HG02623 (cell line): ENCODE results near the gene PTPN11.
"Not testable (repeated sequence)": the region's sequence is repeated elsewhere in the genome, so short reads cannot be mapped to it uniquely, and the experiment has no call there.

Experiments used
- ATAC-seq: cut with Tn5 transposase; IDR thresholded peaks from one replicate; pipeline ENCODE4 v1.9.1; 2021; ENCODE audit warnings: moderate library complexity; ENCODE audit not compliant: unreplicated experiment

Gene PTPN11

GRCh38 chr12:112513471-112513870 lies 94.7 kb downstream of the PTPN11 start:
- ATAC-seq = no peak

DNA sequence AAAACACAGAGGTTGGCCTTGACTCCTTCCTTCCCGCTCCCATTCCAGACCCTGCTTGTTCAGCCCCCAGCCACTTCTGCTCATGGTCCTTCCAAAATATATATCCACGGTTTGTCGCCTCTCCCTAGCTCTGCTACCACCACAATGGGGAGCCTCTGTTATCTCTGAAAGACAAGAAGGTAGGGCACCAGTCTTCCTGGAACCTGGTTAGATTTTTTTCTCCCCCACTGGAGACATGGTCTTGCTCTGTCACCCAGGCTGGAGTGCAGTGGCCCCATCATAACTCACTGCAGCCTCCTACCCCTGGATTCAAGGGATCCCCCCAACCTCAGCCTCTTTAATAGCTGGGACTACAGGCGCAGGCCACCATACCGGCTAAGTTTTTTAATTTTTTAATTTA lies 95.7 kb downstream of the PTPN11 start:
- ATAC-seq = no peak

DNA sequence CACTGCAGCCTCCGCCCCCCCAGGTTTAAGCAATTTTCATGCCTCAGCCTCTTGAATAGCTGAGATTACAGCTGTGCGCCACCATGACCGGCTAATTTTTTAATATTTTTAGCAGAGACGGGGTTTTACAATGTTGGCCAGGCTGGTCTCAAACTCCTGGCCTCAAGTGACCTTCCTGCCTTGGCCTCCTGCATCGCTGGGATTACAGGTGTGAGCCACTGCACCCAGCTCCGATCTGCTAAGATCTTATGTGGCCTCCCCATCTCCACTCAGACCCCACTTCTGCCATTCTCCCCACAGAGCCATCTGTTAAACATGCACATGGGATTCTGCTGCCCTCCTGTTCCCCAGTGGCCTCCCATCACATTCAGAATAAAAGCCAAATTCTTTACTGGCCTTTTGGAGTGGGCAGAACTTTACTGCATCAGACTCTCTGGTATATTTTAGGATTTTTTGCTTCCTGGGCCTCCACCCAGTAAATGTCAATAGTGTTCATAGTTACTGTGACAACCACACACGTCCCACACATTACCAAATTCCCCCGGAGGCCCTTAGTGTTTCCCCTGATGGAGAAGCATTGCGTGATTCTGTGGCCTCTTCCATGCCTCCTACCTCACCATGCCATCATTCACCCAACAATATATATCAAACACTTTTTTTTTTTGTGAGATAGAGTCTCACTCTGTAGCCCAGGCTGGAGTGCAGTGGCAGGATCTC lies 96.3 kb downstream of the PTPN11 start:
- no peak for ATAC-seq

DNA sequence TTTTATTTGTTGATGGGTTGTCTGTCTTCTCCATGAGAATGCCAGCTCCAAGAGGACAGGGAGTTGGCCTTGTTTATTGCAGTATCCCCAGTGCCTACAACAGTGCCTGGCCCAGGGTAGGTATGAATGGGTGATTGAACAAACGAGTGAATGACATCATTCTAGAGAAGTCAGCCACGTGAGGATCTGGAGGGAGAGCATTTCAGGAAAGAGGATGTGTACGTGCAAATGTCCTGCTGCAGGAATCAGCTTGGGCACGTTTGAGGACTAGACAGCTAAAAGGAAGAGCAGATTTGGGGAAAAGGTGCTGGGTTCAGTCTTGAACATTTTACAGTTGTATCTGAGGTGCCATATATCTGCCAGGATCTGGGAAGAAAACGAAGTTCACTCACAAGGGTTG lies 97.1 kb downstream of the PTPN11 start:
- ATAC-seq = no peak

DNA sequence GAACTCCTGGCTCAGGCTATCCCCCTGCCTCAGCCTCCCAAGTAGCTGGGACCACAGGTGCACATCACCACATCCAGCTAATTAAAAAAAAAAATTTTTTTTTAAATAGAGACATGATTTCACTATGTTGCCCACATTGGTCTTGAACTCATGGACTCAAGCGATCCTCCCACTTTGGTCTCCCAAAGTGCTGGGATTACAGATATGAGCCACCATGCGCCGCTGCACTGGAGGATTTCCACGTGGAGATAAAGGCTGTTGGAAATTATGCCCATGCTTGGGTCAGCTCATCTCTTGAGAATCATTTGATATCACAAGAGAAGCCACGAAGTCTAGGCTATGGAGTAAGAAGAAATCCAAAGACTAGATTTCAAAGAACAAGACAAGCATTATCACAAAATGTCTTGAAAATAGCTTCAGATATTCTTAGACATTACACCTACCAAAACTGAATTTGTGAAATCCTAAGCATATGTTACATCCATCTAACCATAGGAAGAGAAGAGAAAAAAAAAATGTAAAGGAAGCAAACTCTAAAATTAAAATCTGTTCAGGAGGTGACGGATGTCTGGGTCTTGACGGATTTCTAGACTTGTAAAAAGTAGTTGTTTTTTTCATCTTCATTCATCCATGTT lies 99.1 kb downstream of the PTPN11 start:
- ATAC-seq = no peak

DNA sequence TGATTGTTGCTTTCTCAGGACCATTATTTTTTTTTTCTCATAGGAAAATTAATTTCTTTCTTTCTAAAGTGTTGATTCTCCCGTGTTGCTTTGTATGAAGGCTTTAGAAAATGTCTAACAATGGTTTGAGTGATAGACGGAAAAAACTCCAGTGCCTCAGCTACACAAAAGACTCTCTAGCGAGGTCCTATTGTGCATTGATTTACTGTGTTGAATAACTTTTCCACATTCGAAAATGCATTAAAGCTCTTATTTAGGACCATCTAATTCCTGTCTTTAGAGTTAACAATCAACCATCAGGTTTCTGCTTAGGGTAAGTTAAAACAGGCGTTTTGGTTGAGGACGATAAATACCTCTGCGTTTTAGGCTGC lies 99.6 kb downstream of the PTPN11 start:
- ATAC-seq = no peak

- not testable (repeated sequence) for ATAC-seq
Observed at GRCh38 chr12:112519841-112520340, 101.1 kb downstream of the PTPN11 start.

- ATAC-seq = no peak
Observed at GRCh38 chr12:112523856-112524255, 105.1 kb downstream of the PTPN11 start.

DNA sequence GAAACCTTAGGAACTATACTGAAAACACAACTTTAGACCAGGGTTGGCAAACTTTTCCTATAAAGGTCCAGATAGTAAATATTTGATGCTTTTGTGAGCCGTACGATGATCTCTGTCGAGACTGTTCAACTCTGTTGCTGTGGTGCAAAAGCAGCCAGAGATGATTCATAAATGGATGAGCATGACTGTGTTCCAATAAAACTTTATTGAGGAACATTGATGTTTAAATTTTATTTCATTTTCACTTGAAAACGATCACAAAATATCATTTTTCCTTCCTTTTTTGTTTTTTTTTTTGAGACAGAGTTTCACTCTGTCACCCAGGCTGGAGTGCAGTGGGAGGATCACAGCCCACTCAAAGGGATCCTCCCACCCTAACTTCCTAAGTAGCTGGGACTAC lies 105.5 kb downstream of the PTPN11 start:
- ATAC-seq = no peak

GRCh38 chr12:112524676-112525425 lies 106.1 kb downstream of the PTPN11 start:
- ATAC-seq = no peak

GRCh38 chr12:112525426-112525809 lies 106.7 kb downstream of the PTPN11 start:
- no peak for ATAC-seq

GRCh38 chr12:112527082-112527481 lies 108.3 kb downstream of the PTPN11 start:
- ATAC-seq = no peak

DNA sequence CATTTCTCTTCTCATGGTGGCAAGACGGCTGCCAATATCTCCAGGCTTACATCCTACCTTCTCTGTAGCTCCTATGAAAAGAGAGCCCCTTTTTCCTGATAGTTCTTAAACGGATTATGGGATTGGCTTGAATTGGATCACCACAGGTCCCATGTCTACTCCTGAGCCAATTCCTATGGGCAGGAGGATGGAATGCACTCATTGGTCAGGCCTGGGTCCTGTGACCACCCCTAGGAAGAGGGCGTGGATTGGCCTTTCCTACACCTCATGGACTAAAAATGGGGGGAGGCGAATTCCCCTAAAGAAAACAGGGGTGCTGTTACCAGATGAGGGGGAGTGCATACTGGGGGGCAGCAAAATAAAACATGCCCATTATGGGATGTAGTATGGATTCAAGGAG lies 108.8 kb downstream of the PTPN11 start:
- ATAC-seq = no peak

- ATAC-seq = no peak
Observed at GRCh38 chr12:112528521-112528920, 109.8 kb downstream of the PTPN11 start.

DNA sequence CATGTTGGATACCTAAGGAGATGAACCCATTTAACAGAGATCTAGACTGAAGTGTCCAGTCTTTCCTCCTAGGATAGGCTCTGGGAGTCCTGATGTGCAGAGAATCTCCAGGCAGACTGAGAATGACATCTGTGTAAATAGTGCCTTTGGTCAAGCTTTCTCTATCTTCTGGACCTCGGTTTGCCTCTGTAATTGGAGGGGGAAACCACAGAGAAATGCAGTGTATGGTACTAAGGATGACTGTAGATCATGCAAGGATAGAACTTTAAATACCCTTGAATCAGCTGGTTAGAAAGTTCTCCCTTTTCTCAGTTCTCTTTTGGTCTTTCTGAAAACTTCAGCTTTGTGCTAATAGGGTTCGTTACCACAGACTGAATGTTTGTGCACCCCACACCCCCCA lies 112.2 kb downstream of the PTPN11 start:
- no peak for ATAC-seq

GRCh38 chr12:112532106-112532505 lies 113.4 kb downstream of the PTPN11 start:
- ATAC-seq = no peak

DNA sequence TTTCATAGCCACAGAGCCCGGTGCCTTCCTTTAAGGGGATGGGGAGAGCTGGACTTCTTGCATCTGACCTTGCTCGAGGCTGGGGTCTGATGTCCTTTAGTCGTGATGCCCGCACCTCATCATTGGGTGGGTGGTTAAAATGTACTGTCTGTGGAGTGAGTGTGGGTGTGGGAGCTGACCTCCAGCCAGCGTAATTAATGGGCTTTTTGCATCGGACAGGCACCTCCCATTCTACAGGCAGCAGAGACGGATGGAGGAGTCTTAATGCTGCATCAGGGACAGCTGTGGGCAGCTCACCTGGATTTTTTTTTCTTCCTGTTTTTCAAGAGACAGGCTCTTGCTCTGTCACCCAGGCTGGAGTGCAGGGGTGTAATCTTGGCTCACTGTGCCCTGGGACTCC lies 114.8 kb downstream of the PTPN11 start:
- ATAC-seq = no peak

- no peak for ATAC-seq
Observed at GRCh38 chr12:112535017-112535416, 116.3 kb downstream of the PTPN11 start.

GRCh38 chr12:112535637-112536366 lies 117.1 kb downstream of the PTPN11 start:
- no peak for ATAC-seq

DNA sequence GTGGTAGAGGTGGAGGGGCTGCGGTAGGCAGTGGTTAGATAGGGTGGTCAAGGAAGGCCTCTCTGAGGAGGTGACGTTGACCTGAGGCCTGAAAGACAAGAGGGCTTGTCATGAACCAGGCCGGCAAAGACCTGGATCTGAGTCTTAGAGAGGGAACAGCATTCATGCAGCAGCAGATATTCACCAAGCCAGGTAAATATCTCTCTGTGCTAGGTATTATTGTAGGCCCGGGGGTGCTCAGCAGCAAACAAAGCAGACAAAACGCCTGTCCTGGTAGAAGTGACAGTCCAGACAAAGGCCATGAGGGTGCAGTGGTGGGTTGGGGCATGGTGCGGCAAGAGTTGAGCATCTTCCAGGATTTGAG lies 117.6 kb downstream of the PTPN11 start:
- no peak for ATAC-seq

GRCh38 chr12:112537710-112538396 lies 119.1 kb downstream of the PTPN11 start:
- no peak for ATAC-seq
